ENCODE data around the gene ADD1.

DNA sequence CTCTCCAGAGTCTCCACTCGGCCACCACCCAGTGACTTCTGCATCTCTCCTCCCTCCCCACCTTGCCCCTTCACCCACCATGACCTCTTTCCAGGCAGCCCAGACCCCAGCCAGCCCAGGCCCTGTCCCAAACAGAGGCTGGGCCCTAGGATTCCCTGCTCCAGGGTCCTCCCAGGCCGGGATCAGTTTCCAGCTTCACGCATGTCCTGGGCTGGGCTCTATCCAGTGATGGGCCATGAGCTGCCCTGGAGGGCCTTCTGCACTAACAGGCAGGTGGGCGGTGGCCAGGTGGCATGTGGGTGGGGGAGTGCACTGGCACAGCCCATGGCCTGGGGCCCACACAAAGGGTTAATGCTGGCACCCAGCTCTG, 20.4 kb upstream of the ADD1 start:
- no peak for TF ChIP-seq EZH2phosphoT487 (IDR thresholded peaks at IDR 0.05)
- TF ChIP-seq, protein P1, sequence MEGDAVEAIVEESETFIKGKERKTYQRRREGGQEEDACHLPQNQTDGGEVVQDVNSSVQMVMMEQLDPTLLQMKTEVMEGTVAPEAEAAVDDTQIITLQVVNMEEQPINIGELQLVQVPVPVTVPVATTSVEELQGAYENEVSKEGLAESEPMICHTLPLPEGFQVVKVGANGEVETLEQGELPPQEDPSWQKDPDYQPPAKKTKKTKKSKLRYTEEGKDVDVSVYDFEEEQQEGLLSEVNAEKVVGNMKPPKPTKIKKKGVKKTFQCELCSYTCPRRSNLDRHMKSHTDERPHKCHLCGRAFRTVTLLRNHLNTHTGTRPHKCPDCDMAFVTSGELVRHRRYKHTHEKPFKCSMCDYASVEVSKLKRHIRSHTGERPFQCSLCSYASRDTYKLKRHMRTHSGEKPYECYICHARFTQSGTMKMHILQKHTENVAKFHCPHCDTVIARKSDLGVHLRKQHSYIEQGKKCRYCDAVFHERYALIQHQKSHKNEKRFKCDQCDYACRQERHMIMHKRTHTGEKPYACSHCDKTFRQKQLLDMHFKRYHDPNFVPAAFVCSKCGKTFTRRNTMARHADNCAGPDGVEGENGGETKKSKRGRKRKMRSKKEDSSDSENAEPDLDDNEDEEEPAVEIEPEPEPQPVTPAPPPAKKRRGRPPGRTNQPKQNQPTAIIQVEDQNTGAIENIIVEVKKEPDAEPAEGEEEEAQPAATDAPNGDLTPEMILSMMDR (IDR thresholded peaks at IDR 0.05): no peak

Measured in neural progenitor cell (in vitro differentiated cells).